GM10266 (cell line): ENCODE results near the gene RHOF.
"Not testable (repeated sequence)": the region's sequence is repeated elsewhere in the genome, so short reads cannot be mapped to it uniquely, and the experiment has no call there.

Source experiments
- DNase-seq: peaks from one replicate; pipeline ENCODE4 v3.0.0; 2012; ENCODE audit errors: extremely low spot score
- CTCF ChIP-seq: IDR thresholded peaks from 2 replicates; pipeline ENCODE4 v1.5.1; 2012; ENCODE audit warnings: mild to moderate bottlenecking, low read depth; ENCODE audit not compliant: control insufficient read depth, insufficient read depth; ENCODE audit errors: missing control alignments

Gene RHOF

GRCh38 chr12:121767525-121768016 lies 25.9 kb downstream of the RHOF start:
- DNase-seq: no peak
- no peak for TF ChIP-seq CTCF

GRCh38 chr12:121766290-121767039 lies 27.0 kb downstream of the RHOF start:
- DNase-seq: no peak
- TF ChIP-seq CTCF: no peak

GRCh38 chr12:121765573-121765972 lies 27.9 kb downstream of the RHOF start:
- TF ChIP-seq CTCF: no peak
- no peak for DNase-seq

GRCh38 chr12:121764808-121765207 lies 28.7 kb downstream of the RHOF start:
- TF ChIP-seq CTCF: no peak
- DNase-seq: no peak

GRCh38 chr12:121762269-121762668 lies 31.2 kb downstream of the RHOF start:
- no peak for TF ChIP-seq CTCF

GRCh38 chr12:121758536-121758935 lies 35.0 kb downstream of the RHOF start:
- DNase-seq: not testable (repeated sequence)

More at GRCh38 chr12:121762269-121762668, 31.2 kb downstream of the RHOF start:
- no peak for DNase-seq

GRCh38 chr12:121755591-121755990 lies 37.9 kb downstream of the RHOF start:
- no peak for TF ChIP-seq CTCF
- DNase-seq: no peak
